Panc1 (cell line): Measurements from ENCODE around the gene BCL11B. TPM values are rescaled to one million over a fixed set of nuclear protein-coding genes. Genes with fewer than 3 reads are reported as not detected.

Experiments
- ATAC-seq: fragments of 200-7000 bp; cut with Tn5 transposase; 2 replicates; pipeline ENCODE4 v1.9.1; 2020; ENCODE audit warnings: mild to moderate bottlenecking, moderate library complexity
- BruUV-seq: library from RNA; stranded (reverse); fragments of 400-500 nt; replicated peaks from 2 replicates; lab custom pipeline; 2021; lab: Mats Ljungman, UMichigan
- CTCF ChIA-PET: fragments of 300-600 bp; sonication (Branson Sonifier 250); formaldehyde crosslinking; loops from one replicate; lab custom pipeline; 2022; ENCODE audit warnings: antibody characterized with exemption; lab: Charles Lee
- POLR2A ChIA-PET: fragments of 300-600 bp; sonication (Branson Sonifier 250); formaldehyde crosslinking; loops from one replicate; lab custom pipeline; 2022; ENCODE audit warnings: antibody characterized with exemption; lab: Charles Lee
- DNase-seq: peaks from one replicate; pipeline ENCODE4 v3.0.0-alpha.2; 2010; ENCODE audit warnings: low read depth, low spot score
- H3K27ac ChIP-seq: 2 replicates; pipeline ENCODE4 v1.5.1; 2011; ENCODE audit warnings: mild to moderate bottlenecking, low read length, inconsistent platforms
- H3K27me3 ChIP-seq: fragments of 200-500 bp; sonication (Bioruptor generic); 2 replicates; pipeline ENCODE4 v1.6.0; 2014; ENCODE audit warnings: low read length, inconsistent platforms; ENCODE audit not compliant: control insufficient read depth, insufficient read depth
- H3K36me3 ChIP-seq: fragments of 200-500 bp; sonication (Bioruptor generic); 2 replicates; pipeline ENCODE4 v1.5.1; 2014; ENCODE audit warnings: inconsistent platforms, mild to moderate bottlenecking, low read length, moderate library complexity; ENCODE audit not compliant: control insufficient read depth, insufficient read depth
- H3K4me1 ChIP-seq: 2 replicates; pipeline ENCODE4 v1.5.1; 2011; ENCODE audit warnings: inconsistent platforms, mild to moderate bottlenecking, low read length, moderate library complexity; ENCODE audit not compliant: control insufficient read depth, insufficient read depth
- H3K4me3 ChIP-seq, 2 experiments: 2 replicates each; pipeline ENCODE4 v1.5.1; 2011 to 2012; ENCODE audit warnings: low read depth in 2 of 2, low read length in 2 of 2, mild to moderate bottlenecking in 2 of 2, inconsistent platforms in 1 of 2, moderate library complexity in 1 of 2
- H3K9me3 ChIP-seq: fragments of 200-500 bp; sonication (Bioruptor generic); 2 replicates; pipeline ENCODE4 v1.5.1; 2014; ENCODE audit warnings: low read depth, mild to moderate bottlenecking, inconsistent platforms, low read length, moderate library complexity; ENCODE audit not compliant: control insufficient read depth, insufficient read depth
- POLR2AphosphoS5 ChIP-seq: IDR thresholded peaks from 2 replicates; pipeline ENCODE4 v1.6.1; 2012; ENCODE audit warnings: mild to moderate bottlenecking, low read depth, low read length, moderate library complexity
- REST ChIP-seq, 2 experiments: IDR thresholded peaks; 2 replicates each; pipeline ENCODE4 v1.6.1; 2011 to 2012; ENCODE audit warnings: low read depth in 2 of 2, control low read depth in 1 of 2, low read length in 1 of 2, mild to moderate bottlenecking in 1 of 2, moderate library complexity in 1 of 2; ENCODE audit not compliant: insufficient read depth in 1 of 2
- SIN3A ChIP-seq: IDR thresholded peaks from 2 replicates; pipeline ENCODE4 v1.6.1; 2012; ENCODE audit warnings: low read depth, mild to moderate bottlenecking, low read length, moderate library complexity, borderline replicate concordance; ENCODE audit not compliant: insufficient read depth
- TCF7L2 ChIP-seq: IDR thresholded peaks from 2 replicates; pipeline ENCODE4 v1.6.1; 2011; ENCODE audit warnings: mild to moderate bottlenecking, low read depth, low read length, inconsistent platforms
- in situ Hi-C: cut with HindIII; loops from 2 replicates; pipeline ENCODE4 v1.10.0; 2016; ENCODE audit warnings: low sequenced_read_pairs, low pct_unique_long_range_greater_than_20kb
- intact Hi-C: fragments of 100-400 bp; cut with micrococcal nuclease; formaldehyde crosslinking; loops from one replicate; pipeline ENCODE4 v1.10.0; 2022; ENCODE audit not compliant: unreplicated experiment
- total RNA-seq: library from RNA; stranded (reverse); gene quantifications from one replicate; pipeline ENCODE4 v1.2.1, GENCODE V29; 2021; ENCODE audit not compliant: unreplicated experiment
- TF ChIP-seq, protein P1 (sequence below): fragments of 450-650 bp; IDR thresholded peaks from 2 replicates; pipeline ENCODE4 v1.5.1; 2017; ENCODE audit warnings: mild to moderate bottlenecking

The BCL11B gene
- total RNA-seq, 1 experiment from 2014 or later, result 0.23 TPM

- H3K4me1 ChIP-seq, result no peaks in the 10 kb centered on the region
- ATAC-seq, result no peak
- H3K27ac ChIP-seq, result no peak overlapping the region
- in situ Hi-C loops (no loop called here), intact Hi-C loops (no loop called here)
- no TSS peak for BruUV-seq
- H3K9me3 ChIP-seq, result no peaks in the 10 kb centered on the region
- H3K4me3 ChIP-seq, result no peak overlapping the region
- DNase-seq, result no peak
- no peaks in the 10 kb centered on the region for H3K36me3 ChIP-seq
- POLR2A ChIA-PET, result no interaction called here
- CTCF ChIA-PET, result no interaction called here
- TF ChIP-seq SIN3A (no peak), TCF7L2 (no peak), POLR2AphosphoS5 (no peak), REST (IDR thresholded peaks at IDR 0.05; ENCODE audit: insufficient read depth in 1 of 2, low read depth in 2 of 2, low read length in 1 of 2) (no peak)
- TF ChIP-seq, protein P1, sequence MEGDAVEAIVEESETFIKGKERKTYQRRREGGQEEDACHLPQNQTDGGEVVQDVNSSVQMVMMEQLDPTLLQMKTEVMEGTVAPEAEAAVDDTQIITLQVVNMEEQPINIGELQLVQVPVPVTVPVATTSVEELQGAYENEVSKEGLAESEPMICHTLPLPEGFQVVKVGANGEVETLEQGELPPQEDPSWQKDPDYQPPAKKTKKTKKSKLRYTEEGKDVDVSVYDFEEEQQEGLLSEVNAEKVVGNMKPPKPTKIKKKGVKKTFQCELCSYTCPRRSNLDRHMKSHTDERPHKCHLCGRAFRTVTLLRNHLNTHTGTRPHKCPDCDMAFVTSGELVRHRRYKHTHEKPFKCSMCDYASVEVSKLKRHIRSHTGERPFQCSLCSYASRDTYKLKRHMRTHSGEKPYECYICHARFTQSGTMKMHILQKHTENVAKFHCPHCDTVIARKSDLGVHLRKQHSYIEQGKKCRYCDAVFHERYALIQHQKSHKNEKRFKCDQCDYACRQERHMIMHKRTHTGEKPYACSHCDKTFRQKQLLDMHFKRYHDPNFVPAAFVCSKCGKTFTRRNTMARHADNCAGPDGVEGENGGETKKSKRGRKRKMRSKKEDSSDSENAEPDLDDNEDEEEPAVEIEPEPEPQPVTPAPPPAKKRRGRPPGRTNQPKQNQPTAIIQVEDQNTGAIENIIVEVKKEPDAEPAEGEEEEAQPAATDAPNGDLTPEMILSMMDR, result no peak
- H3K27me3 ChIP-seq, result peaks cover 4% of the 10 kb centered on the region
These were observed 28.2 kb upstream of the BCL11B start for GRCh38 chr14:99300190-99300589.

- ATAC-seq (no peak), DNase-seq (no peak)
- in situ Hi-C loops (no loop called here), intact Hi-C loops (no loop called here)
- Histone ChIP-seq H3K4me1 (no peaks in the 10 kb centered on the region), H3K4me3 (no peak overlapping the region), H3K9me3 (no peaks in the 10 kb centered on the region), H3K27ac (no peak overlapping the region), H3K27me3 (peaks cover 2% of the 10 kb centered on the region), H3K36me3 (no peaks in the 10 kb centered on the region)
- POLR2A ChIA-PET, result no interaction called here
- no TSS peak for BruUV-seq
- TF ChIP-seq SIN3A, result no peak
- CTCF ChIA-PET, result no interaction called here
These were observed 24.5 kb upstream of the BCL11B start for GRCh38 chr14:99296517-99296916.

DNA sequence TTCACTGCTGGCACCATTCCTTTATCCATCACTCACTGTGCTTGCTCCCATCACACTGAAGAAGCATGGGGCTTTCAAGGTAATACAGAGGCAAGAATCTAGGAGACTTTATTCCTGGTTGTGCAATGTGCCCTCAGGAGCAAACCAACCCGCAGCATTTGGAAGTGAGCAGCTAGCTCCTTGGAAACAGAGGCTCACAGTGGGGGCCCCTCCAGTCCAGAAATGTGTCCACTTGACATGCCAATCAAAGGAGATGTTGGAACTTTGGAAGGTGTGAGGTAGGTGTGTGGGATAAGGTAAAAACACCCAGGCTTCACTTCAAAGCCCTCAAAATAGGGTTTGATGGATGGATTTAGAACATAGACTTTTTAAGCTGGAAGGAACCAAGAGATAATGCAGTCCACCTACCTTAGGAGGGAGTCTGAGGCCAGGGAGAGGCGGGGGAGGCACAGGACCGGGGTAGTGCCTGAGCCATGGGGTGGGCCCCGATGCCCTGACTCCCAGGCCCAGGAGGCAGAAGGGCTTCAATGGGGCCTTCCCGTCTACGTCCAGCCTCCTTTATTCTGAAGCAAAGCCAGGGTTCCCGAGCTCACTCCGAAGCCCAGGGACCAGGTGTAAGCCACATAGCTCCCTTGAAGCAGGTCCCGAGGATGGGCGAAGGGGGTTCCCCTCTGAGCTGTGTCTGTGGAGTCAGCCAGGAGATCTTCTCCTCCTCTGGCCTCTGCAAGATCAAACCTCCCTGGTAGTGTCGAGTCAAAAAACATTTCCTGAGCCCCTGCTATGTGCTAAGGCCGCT is 17.6 kb upstream of the BCL11B start:
- no peaks in the 10 kb centered on the region for H3K4me1 ChIP-seq
- POLR2A ChIA-PET, result no interaction called here
- DNase-seq, result no peak
- BruUV-seq, result no TSS peak
- in situ Hi-C loops, result no loop called here
- no peaks in the 10 kb centered on the region for H3K36me3 ChIP-seq
- intact Hi-C loops, result no loop called here
- no peak overlapping the region for H3K4me3 ChIP-seq
- H3K27ac ChIP-seq, result no peak overlapping the region
- H3K27me3 ChIP-seq, result no peaks in the 10 kb centered on the region
- CTCF ChIA-PET, result no interaction called here
- TF ChIP-seq POLR2AphosphoS5 (no peak), TCF7L2 (no peak)
- H3K9me3 ChIP-seq, result no peaks in the 10 kb centered on the region
- ATAC-seq, result no peak
